Stimulated activated CD4-positive, alpha-beta T cell treated with anti-CD3 and anti-CD28 coated beads, Interleukin-1b, Interleukin-23, amount 100 ng/mL, for 1 hour (primary cell): ENCODE data around the gene ST7.
"Not testable (repeated sequence)": the region's sequence is repeated elsewhere in the genome, so short reads cannot be mapped to it uniquely, and the experiment has no call there.

Experiments
- DNase-seq, 2 donors: peaks; one replicate each; pipeline ENCODE4 v3.0.0-alpha.2; 2020; ENCODE audit warnings: low read depth in 2 of 2

ST7 gene

DNA sequence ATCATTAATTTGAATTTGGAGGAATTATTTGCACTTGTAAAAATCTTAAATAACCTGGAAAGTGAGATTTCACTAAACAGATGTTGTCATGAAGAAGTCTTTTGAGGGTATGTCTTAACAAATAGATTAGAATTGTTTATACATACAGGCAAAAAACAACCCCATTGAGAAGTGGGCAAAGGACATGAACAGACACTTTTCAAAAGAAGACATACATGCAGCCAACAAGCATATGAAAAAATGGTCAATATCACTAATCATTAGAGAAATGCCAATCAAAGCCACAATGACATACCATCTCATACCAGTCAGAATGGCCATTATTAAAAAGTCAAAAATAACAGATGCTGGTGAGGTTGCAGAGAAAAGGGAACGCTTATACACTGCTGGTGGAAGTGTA is 77.0 kb downstream of the ST7 start:
- DNase-seq: not testable (repeated sequence)

DNA sequence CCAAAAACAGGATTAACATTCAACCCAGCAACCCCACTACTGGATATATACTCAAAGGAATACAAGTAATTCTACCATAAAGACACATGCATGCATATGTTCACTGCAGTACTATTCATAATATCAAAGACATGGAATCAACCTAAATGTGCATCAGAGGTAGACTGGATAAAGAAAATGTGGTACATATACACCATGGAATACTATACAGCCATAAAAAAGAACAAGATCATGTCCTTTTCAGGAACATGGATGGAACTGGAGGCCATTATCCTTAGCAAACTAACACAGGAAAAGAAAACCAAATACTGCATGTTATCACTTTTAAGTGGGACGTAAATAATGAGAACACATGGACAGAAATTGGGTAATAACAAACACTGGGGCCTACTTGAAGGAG is 77.5 kb downstream of the ST7 start:
- not testable (repeated sequence) for DNase-seq

DNA sequence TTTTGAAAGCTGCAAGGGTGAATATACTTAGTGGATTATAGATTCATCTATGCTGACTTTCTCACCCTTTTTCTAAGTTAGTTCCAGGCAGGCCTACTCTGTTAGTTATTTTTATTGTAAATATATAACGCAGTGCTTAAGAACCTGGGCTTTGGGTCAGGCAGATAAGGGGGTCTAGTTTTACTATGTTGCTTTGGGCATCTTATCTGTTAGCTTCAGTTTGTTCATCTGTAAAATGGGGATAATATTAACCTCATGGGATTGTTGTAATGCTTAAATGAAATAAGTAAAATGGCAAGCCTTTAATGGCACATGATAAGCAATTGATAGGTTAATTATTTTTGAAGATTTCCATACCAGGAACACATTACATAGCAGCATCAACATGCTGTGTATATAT is 79.5 kb downstream of the ST7 start:
- no peak for DNase-seq

DNA sequence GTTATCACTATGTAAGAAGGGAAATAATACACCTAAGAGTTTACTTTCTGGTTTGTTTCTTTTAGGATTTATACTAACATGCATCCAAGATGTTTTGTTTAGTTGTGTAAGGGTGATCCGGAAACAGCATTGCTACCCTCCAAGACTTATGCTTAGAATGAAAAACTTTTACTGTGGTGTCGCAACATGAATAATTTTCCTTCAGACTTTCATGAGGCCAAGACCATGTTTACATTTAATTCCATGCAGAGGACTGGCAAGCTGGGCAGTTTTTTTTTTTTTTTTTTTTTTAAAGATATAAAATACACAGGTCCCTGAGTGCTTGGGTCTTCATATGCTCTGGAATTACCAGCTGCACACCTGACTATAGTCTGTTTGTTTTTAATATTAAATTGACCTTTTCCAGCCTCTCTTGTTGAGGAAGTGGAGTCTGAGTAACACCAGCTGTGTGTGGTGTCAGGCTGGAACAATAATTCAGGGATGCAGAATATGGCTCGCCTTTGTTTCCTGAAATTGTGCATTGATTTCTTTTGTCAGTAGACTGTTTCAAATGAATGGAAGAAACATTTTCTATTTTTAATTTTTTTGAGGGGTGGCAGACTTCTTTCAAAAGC is 81.7 kb downstream of the ST7 start:
- no peak for DNase-seq

DNA sequence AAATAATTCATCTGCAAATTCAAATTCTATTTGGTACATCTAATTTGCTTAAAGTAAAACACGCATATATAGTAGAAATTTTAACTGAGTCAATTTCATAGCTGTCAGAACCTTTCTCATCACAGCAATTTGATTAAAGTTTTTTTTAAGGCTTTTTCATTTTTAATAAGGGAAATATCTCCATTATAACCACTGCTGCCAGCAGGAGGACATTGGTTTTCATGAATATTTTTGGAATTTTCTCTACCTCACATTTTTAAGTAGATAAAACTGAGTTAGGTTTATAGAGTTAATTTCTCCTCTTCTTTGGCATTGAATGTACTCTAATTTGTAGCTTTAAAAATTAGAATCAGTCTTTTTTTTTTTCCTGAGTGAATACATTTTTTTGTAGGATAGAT is 82.2 kb downstream of the ST7 start:
- DNase-seq: no peak

DNA sequence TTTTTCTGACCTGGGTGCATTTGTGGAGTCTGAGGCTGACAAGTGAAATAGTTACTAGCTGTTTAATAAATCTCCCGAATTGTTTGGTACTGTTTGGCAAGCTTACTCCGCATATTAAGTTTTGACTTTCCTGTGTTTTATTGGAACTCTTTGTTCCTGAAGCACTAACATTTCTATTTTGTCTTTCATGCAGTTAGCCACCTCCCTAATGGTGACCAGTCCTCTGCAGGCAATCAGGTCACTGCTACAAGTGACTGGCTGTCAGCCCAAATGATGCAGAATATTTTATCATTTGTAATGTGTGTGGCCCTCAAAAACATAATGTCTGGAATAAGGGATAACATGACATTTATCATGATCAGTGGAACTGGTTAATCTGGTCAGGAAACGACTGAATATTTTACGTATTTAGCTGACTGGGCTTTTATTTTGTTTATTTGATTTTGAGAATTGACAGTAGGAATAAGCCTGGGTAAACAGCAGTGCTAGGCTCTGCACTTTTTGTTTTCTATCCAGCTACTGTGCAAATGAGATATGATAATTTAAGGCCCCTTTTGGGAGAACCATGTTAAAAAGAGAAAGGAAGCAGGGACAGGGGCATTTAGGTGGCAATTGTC is 82.9 kb downstream of the ST7 start:
- DNase-seq: no peak

DNA sequence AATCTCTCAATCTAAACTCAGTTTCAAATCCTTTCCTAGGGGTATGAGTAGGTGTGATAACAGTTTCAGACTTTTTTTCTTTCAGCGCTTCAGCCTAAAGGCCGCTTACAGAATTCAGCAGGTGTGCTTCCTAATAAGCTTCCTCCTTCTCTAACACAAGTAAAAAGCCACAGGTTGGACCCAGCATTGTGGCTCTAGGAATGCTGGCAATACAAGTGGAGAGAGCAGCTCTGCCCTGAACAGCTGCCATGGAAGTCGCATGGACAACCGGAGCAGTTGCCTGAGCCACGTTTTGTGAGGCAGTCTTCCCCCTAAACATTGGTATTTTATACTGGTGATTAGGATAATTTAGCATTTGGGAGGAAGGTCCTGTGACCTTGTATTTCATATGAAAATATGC is 83.5 kb downstream of the ST7 start:
- no peak for DNase-seq

DNA sequence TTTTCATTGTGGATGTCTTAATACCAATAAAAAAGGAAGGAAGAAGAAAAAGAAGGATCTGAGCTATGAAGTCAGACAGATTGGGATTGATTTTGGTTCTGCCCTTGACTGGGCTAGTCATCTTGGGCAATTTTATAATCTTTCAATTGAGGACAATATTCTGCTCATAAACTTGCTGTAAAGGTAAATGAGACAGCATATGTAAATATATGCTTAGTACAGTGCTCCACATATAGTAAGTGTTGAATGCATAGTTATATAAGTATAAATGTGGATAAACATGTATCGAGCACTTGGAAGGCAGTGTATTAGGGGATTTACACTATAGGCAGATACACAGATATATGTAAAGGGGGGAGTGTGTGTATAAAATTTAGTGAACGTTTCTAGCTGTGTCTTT is 85.1 kb downstream of the ST7 start:
- DNase-seq: no peak

DNA sequence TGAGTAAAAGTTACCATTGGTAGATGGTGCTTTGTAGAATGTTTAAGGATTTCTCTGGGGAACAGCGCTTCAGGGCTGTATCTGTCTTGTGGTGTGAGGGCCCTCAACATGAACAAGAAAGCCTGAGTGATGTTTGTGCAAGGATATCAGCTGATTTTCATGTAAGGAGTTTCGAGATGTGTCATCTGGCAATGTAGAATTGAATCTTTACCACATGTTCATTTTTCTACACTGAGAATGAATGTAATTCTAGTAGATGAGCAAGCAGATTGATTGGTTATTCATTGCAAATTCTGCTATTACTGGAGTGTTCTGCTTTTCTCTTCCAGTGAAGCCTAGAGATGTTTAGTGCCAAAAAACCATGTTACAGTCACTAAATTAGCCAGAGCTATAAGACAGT is 87.7 kb downstream of the ST7 start:
- no peak for DNase-seq

DNA sequence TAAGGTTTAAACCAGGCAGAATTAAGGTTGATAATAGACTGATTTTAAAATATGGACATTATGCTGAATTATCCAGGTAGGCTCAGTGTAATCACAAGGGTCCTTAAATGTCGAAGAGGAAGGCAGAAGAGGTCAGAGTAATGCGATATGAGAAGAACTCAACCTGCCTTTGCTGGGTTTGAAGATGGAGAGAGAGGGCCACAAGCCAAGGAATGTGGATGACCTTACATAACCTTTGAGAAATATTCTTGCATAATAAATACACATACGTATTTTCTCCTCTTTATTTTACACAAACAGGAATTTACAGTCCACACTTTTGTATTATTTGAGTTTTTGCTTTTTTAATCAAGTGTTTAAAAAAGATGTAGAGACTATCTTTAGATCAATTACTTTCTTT is 88.5 kb downstream of the ST7 start:
- DNase-seq: no peak

DNA sequence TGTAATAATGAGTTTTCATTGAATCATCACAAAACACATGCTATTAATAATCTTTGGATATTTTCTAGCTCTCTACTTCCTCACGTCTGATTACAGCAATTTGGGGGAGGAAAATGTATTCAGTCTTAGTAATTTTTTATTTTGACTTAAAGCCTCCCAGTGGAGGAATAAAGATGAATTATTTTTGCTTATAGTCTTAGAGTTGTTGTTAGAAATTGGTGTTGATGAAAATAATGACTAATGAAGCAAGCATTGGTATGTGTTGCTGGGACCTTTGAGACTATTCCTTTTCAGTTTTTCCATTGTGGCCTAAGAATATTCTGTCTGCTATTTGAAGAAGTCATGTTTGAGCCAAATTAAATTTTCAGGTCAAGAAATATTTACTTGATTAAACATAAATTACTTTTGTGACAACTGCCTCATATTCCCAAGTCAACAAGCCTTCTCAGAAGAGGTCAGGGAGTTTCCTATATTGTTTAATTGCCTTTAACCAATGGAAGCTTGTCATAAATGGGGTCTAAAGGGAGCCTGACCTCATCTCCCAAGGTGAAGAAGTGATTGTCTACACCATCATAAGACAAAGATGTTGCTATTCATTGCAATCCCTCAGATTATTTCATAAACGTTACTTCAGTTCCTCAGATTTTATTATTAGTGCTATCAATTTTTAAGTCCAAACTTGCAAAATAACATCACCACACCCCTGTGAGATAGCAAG is 90.0 kb downstream of the ST7 start:
- DNase-seq: no peak

DNA sequence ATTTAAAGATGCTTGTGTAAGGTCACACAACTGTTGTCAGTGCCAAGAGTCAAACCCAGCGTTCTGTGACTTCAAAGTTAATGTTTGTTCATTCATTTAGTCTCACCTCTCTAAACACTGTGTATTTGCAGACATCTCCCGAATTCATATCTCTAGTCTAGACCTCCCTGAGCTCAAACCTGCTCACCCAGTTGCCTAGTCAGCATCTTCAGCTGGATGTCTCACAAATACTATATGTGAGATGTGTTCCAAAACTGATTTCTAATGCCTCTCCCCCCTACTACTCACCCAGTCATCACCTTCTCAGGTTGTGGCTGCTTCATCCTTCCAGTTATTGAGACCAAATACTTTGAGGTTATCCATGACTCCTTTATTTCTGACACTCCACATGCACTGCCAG is 91.4 kb downstream of the ST7 start:
- no peak for DNase-seq

DNA sequence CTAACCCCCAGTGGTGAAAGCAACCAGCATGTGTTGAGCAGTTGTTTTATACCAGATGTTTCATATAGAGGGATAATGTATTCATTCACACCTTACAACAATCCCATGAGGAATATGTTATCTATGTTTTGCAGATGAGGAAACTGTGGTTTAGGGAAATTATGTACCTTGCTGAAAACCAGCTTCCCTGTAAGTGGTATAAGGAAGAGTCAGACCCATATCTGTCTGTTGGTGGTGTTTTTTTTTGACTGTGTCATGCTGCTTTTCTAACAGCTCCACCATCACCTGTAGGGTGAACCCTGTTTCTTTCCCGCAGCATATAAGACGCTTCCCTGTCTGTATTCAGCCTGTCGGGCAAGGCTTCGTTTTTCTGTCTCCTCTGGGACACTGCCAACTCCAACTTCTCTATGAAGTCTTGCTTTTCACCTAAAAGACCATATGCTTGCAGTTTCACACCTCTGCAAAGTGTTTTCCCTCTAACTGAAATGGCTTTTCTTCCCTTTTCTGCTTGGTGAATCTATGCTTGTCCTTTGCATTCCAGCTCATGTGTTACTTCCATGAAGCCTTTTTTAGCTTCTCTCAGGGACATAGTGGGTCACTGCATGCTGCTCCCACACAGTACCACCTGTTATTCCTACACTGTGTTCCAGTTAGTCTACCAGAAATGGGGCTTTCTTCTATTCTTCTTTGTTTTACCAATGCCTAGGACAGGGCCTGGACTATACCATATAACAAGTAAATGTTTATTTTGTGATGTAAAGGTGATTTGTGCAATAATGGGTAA is 92.8 kb downstream of the ST7 start:
- DNase-seq: no peak

DNA sequence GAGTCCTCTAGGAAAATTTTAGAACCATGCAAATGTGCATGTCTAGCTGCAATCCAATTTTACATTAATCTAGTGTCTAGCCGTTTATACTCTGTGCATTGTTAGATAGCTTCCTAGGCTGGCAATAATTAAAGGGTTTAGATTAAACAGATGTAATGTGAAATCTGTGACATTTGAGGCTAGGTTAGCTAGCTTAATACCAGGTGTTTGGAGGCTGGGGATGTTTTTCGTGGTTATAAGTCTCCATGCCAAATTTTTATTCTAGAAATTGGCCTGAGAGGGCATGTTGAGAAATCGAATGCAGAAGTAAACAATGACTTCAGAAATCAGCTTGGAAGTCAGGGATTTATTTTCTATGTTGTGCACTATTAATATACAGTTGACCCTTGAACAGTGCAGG is 94.2 kb downstream of the ST7 start:
- no peak for DNase-seq

DNA sequence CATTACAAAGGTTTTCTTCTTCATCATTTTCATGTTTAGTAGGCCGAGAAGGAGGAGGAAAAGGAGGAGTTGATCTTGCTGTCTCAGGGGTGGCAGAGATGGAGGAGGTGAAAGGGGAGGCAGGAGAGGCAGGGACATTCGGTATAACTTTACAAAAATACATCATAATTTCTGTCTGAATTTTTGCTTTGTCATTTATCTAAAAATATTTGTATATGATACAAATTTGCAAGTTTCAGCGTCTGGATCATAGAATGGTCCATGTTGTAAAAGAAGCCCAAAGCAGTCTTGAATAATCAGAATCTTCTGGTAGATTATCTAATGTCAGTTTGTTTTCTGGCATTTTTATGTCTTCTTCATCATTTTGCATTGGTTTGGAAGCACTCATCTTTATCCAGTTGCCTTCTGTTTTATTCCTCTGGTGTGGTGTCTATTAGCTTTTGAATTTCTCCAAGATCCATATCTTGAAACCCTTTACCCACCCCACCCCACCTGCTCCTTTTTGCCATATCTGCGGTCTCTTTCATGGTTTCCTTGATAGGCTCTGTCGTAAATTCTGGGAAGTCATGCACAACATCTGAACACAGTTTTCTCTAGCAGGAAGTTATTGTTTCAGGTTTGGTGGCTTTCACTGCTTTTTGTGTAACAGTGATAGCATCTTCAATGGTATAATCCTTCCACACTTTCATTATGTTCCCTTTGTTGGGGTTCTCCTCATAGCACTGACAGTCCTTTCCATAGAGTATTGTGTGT is 95.0 kb downstream of the ST7 start:
- no peak for DNase-seq

DNA sequence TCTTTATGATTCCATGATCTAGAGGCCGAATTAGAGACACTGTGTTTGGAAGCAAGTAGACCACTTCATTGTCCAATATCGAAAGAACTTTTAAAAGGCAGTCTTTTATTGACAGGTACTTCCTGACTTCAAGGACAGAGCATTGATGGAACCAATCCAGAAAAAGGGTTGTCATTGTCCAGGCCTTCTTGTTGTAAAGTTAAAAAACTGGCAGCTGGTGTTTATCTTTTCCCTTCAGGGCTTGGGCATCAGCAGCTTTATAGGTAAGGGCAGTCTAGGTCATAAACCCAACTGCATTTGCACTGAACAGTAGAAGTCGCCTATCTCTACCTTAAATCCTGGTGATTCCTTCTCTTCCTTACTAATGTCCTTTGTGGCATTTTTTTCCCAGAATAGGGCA is 95.6 kb downstream of the ST7 start:
- DNase-seq: no peak

DNA sequence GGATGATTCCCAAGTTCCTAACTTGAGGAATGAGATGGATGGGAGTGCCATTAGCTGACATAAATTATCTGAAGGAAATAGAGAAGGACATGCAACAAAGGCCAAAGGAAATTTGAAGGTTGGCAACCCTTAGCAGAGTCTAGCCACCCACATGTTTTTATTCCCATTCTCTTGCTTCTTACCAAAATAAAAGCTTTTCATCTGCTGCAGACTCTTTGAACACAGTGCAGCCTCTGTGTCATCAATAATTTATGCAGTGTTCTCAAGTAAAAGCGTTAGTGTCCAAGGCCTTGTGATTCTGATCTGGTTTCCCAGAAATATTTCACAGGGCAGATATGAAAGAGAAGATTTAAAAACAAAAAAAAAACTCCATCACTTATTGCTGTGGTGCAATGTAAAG is 98.5 kb downstream of the ST7 start:
- no peak for DNase-seq

DNA sequence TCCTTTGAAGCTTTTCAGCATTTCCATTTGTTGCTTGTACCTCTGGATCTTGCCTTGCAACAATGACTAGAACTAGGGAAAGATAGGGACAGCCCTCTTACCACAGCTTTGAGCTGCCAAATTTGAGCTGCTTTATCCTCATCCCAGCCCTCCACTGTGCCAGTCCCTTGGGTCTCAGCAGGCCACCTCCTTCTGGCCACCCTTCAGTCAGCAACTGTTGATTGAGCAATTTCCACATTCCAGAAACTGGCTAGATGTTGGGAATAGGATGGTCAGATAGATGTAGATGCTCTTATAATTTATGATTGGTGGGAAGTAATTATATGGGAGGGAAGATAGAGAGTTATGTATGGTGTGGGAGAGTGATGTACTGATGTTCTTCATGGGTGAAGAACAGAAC is 100.1 kb downstream of the ST7 start:
- no peak for DNase-seq

DNA sequence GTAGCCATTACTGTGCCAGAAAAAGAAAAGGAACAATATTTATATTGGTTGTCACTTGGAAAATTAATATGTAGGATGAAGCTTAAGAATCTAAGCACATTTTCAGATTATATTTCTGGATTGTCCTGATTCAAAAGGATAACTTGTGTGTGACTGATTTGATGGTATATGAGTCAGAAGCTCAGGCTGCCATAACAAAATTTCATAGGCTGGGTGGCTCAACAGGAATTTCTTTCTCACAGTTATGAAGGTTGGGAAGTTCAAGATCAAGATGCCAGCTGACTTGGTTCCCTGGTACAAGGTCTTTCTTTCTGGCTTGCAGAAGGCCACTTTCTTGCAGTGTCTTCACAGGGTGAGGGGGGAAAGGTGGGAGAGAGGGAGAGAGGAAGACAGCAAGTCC is 108.5 kb downstream of the ST7 start:
- no peak for DNase-seq

DNA sequence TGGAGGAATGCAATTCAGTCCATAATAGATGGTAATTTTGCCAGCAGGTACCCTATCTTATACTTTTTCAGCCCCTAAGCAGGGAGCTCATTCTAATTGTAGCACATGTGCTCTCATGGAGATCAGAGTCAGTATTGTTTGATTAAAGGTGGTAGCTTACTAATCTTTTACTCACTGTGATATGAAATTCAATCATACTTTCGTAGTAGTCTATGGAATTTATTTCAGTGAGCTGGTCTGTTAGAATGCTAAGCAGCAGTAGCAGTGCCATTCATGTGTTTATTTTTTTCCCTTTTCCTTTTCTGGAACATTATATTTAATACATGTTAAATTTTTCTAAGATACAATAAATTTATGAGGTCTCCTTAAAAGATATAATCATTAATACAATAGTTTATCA is 109.0 kb downstream of the ST7 start:
- DNase-seq: no peak

DNA sequence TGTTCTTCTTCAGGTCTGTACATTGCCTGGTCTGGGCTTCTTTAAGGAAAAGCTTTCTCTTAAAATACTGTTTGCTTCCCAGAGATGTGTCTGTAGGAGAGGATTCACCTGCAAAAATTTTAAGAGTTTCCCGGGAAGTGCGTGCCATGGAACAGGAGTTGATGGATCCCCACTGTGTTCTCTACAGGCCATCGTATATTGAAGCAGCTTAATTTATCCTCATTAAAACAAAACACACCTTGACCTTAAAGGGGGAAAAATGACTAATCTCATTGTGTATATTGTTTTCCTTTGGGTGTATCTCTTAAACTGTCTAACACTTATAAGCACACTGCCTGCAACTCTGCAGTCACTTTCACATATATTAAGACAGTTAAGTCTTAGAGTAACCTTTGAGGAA is 111.4 kb downstream of the ST7 start:
- no peak for DNase-seq

DNA sequence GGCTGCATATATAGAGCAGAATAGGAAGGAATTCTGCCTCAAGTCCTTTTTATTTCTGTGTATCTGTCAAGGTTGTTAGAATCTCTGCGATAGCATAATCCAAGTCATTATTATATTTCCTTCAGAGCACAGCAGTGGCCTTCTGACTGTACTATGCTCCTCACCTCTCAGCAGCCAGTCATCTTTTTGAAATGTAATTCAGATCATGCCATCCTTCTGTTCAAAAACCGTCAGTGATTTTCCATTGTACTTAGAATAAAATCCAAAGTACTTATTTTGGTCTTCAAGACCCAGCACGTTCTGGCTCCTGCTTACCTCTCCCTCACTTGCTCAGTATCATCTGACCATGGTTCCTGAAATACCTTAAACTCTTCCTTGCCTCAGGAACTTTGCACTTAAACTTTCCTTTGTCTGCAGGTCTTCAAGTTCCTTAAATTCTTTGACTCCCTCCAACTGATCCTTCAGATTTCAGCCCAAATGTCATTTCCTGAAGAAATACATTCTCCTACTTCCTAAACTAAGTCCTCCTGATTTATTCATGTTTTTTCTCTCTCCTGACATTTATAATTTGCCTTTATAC is 112.4 kb downstream of the ST7 start:
- DNase-seq: no peak
